Measurements from ENCODE around the gene KCNJ5.
"Not testable (repeated sequence)": the region's sequence is repeated elsewhere in the genome, so short reads cannot be mapped to it uniquely, and the experiment has no call there.

The KCNJ5 gene

DNA sequence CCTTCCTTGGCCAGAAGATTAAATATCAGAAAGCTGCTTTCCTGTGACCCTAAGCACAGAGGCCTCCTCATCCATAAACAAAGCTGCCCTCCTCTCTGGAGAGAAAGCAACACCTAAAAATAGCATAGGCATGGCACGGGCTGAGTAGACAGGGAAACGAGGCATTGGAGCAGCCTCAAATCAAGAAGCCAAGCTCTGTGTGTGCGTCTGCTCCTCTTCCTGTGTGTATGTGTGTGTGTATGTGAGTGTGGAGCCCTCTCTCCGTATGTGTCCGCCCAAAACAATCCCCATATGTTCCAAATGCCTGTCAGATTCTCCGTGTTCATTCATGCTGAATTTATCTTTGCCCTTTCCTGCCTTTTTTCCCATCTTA is 24.0 kb downstream of the KCNJ5 start:
- DNase-seq = no peak

DNA sequence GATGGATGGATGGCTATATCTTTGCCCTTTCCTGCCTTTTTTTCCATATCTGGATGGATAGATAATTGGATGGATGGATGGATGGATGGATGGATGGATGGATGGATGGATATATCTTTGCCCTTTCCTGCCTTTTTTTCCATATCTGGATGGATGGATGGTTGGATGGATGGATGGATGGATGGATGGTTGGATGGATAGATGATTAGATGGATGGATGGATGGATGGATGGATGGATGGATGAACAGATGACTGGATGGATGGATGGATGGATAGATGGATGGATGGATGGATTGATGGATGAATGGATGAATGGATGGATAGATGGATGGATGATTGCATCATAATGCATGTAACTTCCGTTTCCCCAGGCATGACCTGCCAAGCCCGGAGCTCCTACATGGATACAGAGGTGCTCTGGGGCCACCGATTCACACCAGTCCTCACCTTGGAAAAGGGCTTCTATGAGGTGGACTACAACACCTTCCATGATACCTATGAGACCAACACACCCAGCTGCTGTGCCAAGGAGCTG is 24.9 kb downstream of the KCNJ5 start:
- no peak for DNase-seq

DNA sequence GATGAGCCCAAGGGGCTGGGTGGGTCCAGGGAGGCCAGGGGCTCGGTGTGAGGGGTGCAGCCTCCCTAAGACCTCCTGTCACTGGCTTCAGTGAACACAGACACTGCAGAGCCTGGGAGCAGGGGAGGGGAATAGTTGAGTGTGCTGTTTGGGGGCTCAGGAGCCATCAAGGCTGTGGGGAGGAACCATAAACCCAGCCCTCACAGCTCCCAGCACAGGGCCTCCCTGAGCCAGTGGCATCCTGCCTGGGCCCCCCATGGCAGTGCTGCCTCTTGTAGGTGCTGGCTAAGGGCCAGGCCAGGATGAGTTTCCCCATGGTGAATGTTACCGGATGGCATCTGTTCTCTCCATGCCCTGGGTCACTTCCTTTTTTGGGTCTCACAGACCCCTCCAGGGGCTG is 25.5 kb downstream of the KCNJ5 start:
- DNase-seq = no peak

DNA sequence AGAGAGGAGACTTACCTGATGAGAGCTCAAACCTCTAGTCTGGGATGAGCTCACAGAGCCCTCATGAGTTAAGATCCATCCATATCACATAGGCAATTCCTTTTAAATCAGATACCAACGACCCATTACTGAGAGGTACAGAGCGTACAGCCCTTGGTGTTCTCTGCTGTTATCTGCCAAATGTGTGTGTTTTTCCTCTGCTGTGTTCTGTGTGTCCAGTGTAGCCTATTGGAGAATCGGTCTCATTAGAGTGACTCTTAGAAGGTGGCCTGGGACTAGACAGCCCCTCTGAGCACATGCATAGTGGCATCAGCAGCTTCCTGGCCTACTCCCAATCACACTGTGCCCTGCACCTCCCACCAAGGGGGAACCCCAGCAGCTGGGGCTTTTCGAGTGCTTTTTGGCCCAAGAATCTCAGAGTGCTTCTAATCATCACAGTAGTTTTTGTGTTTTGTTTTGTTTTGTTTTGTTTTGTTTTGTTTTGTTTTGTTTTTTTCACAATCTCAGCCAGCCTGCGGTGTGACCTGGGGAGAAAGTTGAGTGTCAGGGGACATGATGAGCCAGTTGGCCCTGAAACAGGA is 26.1 kb downstream of the KCNJ5 start:
- no peak for DNase-seq

DNA sequence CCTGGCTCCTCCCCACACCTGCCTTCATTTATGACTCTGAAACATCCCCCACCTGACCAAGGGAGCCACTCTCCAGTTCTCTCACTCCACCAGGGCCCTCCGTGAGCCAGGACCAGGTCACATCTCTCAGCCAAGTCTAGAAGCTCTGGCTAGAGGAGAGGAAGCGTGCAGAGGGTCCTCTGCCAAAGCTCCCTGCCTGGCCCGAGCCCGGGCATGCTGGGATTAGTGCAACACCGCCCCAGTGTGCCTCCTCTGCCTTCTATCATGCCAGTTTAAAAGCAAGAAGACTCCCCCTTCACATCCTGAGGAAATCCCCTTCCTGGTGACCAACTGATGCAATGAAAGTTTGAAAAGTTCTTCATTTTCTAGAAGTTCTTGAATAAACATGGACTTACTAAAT is 28.1 kb downstream of the KCNJ5 start:
- no peak for DNase-seq

DNA sequence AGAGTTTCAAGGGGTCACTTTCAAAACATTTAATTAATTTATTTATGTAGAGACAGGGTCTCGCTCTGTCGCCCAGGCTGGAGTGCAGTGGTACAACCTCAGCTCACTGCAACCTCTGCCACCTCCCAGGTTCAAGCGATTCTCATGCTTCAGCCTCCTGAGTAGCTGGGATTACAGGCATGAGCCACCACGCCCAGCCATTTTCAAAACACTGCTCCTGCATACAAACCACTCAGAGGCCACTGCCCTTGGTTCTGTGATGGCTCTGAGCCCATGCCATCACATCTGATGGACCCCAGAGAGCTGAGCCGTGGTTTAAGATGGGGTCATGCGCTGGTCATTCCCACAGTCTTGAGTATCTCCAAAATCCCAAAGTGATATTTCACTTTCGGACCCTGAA is 28.5 kb downstream of the KCNJ5 start:
- not testable (repeated sequence) for DNase-seq

DNA sequence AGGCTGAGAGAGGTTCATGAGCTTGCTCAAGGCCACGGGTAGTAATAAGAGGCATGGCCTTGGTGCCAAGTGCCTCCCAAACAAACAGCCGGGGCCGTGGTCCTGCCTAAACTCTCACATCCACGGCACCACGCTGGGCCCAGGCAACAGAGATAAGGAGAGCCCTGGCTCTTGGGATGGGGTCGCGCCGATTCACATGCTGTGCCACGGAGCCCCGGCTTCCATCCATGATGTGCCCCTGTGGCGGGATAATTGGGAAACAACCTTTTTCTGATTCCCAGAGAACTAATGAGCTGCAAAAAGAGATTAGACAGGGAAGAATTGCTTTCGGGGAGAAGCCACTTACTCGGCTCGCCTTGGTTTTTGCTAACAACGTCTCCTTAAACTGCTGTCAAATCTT is 29.5 kb downstream of the KCNJ5 start:
- DNase-seq = no peak

DNA sequence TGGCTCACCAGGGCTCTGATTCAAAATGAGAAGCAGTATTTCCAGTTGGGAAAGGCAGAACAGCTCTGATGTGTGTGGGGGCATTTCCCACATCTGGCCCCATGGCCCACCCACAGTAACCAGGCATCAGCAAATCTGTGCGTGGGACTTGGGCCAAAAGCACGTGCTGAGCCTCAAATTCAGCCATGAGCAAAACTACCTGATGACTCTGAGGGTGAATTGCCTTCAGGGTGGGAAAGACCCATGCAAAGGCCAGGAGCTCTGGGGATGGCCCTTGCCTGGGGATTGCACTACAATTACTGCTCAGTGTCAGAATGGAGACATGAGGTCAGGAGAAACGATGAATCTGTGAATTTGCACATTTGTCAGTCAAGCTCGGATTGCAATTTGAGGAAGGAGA is 30.6 kb downstream of the KCNJ5 start:
- no peak for DNase-seq

DNA sequence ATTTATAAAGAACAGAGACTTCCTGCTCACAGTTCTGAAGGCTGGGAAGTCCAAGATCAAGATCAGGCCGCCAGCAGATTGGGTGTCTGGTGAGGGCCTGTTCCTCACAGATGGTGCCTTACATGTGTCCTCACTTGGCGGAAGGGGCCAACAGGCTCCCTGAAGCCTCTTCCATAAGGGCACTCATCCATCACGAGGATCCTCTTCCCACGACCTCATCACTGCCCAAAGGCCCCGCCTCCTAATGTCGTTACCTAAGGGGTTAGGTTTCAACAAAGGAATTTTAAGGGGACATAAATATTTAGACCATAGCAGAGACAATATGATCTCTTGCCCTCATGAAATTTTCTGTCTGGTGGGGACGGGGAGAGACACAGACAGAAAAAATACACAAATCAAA is 32.9 kb downstream of the KCNJ5 start:
- DNase-seq = no peak

DNA sequence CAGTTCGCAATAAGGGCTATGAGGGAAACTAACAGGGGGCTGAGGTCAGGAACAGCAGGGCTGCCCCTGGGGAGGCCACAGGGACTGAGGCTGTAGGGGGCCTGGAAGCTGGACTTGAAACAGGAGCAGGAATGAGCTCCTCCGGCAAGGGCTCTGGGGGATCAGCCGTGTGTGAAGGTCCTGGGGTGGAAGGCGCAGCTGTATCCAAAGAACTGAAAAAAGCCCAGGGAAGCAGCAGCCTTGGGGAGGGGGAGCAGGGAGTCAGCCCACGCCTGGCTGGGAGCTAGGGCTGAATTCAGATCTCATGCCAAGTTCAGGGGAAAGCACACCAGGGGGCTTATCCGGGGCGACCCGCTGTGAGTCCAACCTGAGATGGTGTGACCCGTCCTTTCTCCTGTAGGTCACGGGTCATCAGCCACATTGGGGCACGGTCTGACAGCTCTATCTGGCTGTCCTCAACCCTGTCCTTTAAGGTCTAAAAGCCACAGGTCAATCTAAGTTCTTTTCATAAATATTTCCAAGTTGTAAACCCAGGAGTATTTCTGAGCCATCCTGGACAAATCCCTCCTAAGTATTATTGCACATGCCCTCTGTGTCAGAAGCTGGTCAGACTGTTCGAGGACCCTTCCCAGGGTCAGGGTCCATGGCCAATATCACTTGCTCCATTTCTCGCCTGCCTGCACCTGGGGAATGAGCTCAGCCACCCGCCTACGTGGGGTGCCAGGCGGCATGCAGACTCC is 33.5 kb downstream of the KCNJ5 start:
- DNase-seq = no peak

DNA sequence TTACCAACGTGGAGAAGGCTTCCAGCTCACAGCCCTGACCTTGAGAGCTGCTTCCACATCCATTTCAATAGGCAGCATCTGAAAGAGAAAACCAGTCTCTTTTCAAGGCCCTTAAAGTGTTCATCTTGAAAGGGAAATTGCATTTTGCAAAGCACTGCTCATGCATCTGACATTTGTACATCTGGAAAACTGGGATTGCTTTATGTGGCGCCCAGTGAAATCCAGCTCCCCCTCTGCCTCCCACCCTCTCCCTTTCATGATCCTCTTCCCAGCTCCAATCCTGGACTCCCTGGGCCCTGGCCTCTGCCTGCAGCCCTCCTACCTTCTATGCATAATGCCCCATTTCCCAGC is 34.1 kb downstream of the KCNJ5 start:
- DNase-seq = no peak

DNA sequence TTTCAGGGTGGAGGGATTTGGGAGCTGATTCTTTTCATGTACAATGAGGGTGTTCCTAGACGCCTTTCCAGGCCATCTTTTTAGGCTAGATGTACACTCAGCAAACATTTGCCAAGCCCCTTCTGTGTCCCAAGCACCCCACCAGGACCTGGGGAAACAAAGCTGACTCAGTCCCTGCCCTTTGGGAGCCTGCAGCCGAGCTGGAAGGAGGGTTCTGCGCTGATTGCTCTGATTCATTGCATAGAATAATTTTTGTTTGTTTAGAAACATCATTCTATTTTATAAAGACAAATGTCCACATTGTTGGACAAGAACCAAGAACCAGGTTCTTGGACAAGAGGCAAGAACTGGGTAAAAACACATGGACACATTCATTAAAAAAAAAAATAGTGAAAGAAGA is 34.8 kb downstream of the KCNJ5 start:
- DNase-seq = no peak

DNA sequence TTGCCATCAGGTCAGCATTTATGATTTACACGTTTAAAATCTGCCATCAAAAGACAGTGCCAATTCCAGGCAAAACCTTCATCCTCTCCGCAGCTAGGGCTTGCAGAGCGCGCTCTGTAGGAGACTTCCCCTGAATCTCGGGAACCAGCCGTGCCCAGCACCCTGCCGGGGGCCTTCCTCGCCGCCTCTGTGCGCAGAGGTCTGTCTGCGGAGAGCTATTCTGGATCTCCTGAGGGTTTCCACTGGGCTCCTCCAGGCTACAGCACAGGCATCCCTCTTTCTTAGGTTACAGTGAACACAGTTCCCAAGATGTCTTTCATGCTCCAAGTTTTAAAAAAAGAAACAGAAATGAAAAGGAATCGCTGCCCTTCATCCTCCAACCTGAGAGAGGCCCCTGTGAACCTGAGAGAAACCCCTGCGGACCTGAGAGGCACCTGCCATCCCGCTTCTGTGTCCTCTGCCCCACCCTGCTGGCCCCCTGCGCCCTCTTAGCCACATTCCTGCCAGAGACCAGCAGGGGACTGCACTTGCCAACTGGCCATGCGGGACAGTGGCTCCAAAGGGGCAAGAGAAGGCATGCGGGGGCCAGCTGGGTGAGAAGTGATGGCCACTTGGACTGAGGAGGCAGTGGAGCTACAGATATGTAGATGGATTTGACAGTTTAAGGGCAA is 35.4 kb downstream of the KCNJ5 start:
- DNase-seq = no peak

DNA sequence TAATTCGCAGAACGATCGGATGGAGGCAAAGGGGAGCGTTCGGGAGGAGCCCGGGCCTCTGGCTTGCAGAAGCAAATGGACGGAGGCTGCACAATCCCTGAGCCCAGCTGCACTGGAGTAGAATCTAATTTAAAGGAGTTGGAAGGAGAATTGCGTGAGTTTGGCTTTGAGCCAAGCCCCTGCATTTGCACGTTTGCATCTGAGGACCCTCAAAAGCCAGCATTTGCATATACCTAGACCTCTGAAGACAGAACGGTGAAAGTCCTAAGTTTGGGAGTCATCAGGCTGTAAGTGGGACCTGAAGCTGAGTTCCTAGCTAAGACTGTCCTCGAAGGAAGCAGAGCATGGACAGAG is 35.9 kb downstream of the KCNJ5 start:
- DNase-seq = no peak

DNA sequence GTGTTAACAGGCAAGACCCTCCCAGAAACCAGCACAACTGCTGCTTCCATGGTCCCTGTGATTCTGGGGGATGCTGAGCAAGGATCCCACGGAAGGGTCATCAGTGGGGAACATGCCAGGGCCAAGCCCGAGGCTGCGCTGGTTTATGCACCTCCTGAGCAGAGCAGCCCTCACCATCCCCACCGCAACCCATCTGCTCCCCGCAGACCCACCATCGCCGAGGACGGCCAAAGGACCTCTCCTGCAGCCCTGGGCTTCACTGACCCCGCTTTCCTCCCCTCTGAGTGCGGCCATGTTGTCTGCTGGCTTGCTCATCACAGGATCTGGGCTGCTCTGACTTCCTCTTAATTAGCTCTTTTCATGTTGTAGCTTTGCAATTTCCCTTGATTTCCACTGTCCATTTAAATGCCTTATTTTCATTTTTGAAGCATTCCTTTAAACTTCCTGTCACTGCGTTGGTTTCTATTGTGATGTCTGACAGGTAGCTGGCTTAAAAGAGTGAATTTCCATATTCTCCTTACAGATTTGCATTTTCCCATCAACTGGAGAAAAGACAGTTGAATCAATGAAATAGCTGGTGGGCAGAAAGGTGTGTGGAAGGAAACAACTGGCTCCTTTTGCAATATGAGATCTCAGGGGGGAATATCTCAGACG is 36.7 kb downstream of the KCNJ5 start:
- DNase-seq = no peak

DNA sequence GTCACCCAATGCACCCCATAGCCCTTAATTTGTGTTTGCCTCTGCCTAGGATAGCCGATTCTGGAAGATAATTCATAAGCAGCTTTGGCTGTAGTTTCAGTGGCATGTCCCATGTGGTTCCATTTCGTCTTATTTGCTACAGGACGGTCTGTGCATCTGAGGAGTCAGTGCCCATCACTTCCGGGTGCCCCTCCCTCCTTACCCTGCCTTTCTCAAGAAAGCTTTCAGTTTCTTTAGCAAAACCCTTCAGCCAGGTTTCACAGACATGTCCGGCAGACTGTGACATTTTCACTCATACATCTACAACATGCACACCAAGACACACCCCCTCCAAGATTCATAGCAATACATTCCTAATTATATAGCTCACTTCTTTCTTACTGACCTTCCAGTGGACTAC is 37.2 kb downstream of the KCNJ5 start:
- DNase-seq = peak; percentile 16

DNA sequence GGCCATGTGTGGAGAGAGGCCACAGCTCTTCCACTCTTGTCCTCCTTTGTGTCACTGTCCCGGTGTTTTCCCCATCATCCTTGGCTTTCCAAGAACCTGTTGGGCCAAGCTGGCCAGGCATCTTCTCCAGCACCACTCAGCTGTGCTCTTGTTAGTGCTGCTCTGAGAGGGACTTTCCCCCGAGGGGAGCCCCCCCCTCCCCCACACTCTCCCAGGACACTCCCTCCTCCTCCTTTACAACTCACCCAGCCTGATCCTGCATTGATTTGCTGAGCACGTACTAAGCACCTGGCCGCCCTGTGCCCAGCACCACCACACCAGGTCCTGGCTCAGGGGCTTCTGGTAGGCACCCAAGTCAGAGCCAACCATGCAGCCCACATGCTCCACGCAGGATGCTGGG is 38.3 kb downstream of the KCNJ5 start:
- DNase-seq = no peak

DNA sequence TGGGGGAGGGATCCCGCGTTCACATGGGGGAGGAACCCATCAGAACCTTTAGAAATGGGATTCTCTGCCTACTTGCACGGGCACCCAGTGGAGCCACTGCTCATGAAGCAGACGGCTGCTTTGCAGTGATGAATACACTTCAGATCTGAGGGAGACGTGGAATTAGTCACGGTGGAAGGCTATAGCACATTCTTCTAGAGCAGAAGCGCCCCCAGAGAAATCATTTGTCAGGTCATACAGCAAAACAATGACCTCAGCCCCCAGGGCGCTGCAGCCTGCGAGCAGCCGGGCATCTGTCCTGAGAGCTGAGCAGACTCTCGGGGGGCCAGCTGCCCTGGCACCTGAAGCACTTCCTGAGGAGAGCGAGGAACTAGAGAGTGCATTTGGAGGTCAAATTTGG is 38.8 kb downstream of the KCNJ5 start:
- no peak for DNase-seq

DNA sequence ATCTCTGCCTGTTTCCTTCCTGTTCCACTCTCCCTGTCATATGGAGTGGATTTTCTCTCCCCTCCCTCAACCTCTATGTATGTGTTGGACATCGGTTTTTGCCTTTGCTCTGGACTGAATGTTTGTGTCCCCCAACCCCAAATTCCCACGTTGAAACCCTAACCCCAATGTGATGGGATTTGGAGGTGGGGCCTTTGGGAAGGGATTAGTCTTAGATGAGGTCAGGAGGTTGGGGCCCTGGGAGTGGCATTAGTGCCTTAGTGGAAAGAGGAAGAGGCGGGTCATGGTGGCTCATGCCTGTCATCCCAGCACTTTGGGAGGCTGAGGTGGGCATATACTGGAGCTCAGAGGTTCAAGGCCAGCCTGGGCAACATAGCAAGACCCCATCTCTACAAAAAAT is 39.9 kb downstream of the KCNJ5 start:
- no peak for DNase-seq

DNA sequence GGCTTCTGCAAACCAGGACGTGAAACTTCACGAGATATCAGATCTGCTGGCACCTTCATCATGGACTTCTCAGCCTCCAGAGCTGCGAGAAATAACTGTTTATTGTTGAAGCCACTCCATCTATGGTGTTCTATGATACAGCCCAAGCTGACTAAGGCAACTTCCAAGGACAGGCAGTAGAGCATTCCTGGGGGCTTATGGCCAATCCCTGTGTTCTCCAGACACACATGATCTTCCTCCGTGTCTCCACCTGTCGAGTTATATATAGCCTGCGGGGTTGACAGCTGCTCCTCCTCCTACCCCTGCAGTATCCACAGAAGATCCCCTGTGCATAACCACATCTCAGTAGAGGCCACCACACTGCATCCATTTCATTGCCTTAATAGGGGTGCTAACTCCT is 40.5 kb downstream of the KCNJ5 start:
- DNase-seq = no peak

DNA sequence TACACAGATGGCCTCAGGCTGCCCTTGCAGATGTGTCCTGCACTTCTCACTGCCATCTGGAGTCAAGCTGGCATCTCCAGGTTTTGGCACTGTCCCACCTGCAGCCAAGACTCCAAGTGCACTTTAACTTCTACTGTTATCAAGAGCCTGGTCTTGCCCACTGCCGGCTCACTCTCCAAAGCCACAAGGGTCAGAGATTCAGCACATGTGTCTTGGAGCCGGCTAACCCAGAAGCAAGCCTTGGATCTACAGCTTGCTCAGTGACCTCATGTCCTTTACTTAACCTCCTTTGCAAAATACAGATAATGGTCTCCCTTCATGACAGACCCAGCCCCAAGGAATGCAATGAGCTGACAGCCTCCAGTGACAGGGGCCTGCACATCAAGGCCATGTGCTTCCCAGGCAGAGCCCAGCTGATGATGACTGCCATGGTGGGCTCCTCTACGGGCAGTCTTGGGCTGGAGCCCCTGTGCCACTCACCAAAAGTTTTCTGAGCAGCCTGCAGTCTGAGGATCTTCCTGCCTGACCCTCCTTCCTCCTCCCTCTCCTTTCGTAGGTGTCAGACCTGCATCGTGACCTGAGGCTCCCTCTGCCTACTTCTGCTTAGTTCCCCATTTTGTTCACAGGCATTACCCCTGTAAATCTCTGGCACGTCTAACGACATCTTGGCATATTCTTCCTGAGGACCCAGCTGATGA is 42.5 kb downstream of the KCNJ5 start:
- DNase-seq = no peak

DNA sequence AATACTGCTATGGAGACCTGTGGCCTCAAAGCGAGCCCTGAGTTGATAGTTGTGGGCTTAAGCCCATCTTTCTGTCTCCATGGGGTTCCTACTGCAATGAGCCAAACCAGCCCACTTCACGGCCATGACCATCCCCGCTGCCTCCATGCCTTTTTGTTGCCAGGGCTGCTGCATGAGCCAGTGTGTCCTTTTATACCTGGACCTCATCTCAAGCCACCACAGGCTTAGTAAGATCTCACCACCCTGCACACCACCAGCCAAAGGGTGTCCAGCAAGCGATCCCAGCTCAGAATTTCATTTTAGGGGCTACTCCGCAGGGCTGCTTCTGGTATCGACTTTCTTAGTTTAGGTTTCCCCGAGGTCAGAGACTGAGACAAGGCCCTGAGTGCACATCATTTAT is 43.2 kb downstream of the KCNJ5 start:
- DNase-seq = no peak

DNA sequence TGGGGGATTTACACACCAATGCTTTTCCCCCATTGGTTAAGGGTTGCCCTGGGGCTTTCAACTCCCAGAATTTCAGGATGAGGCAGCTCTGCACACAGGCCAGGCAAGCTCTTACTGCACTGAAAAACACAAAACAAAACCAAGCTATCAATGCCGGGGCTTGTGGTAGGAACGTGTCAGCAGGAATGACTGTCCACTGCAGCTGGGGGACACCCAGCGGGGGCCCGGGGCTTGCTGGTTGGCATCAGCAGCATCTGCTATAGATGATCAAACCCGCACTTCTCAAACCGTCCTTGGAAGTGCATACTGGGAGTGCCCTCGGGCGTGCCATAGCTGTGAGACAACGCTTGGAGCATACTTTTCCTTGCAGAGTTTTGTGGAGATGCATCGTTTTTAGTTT is 43.8 kb downstream of the KCNJ5 start:
- DNase-seq = no peak
